Glutamatergic neuron (in vitro differentiated cells): ENCODE measurements around the gene EIF4A3. TPM values are rescaled to one million over a fixed set of nuclear protein-coding genes. Genes with fewer than 3 reads are reported as not detected.

Experiments used
- DNase-seq: peaks from one replicate; pipeline ENCODE4 v3.0.0; 2022
- H3K27ac Mint-ChIP-seq: one replicate; pipeline ENCODE4 v1.8.0; 2020; ENCODE audit warnings: mild to moderate bottlenecking, mixed read lengths, inconsistent platforms; ENCODE audit not compliant: unreplicated experiment
- H3K27me3 Mint-ChIP-seq: one replicate; pipeline ENCODE4 v1.8.0; 2020; ENCODE audit warnings: mild to moderate bottlenecking, moderate library complexity, mixed read lengths, inconsistent platforms; ENCODE audit not compliant: unreplicated experiment
- H3K36me3 Mint-ChIP-seq: one replicate; pipeline ENCODE4 v1.8.0; 2020; ENCODE audit warnings: mild to moderate bottlenecking, mixed read lengths, inconsistent platforms; ENCODE audit not compliant: unreplicated experiment
- H3K4me1 Mint-ChIP-seq: one replicate; pipeline ENCODE4 v1.8.0; 2020; ENCODE audit warnings: mild to moderate bottlenecking, low read depth, mixed read lengths, inconsistent platforms; ENCODE audit not compliant: unreplicated experiment
- H3K4me3 Mint-ChIP-seq: one replicate; pipeline ENCODE4 v1.8.0; 2020; ENCODE audit warnings: mild to moderate bottlenecking, mixed read lengths, inconsistent platforms; ENCODE audit not compliant: unreplicated experiment
- H3K9me3 Mint-ChIP-seq: one replicate; pipeline ENCODE4 v1.8.0; 2020; ENCODE audit warnings: mild to moderate bottlenecking, moderate library complexity, mixed read lengths, inconsistent platforms; ENCODE audit not compliant: unreplicated experiment
- CTCF ChIP-seq: fragments of 200-600 bp; sonication (generic); IDR thresholded peaks from one replicate; pipeline ENCODE4 v1.5.0; 2021; ENCODE audit not compliant: partially characterized antibody, unreplicated experiment
- total RNA-seq: library from RNA; stranded (reverse); fragmentation: NEBNext Ultra II Directional; extraction: Animal tissue kit (Norgen Biotek cat#: 25700); gene quantifications from one replicate; pipeline ENCODE4 v1.2.1, GENCODE V29; 2021; ENCODE audit not compliant: unreplicated experiment

Gene EIF4A3
- total RNA-seq, 1 donor from 2014 or later = 110 TPM

GRCh38 chr17:80182845-80183223, 35.9 kb upstream of the EIF4A3 start:
- no peak for TF ChIP-seq CTCF

GRCh38 chr17:80182118-80182844, 35.4 kb upstream of the EIF4A3 start:
- peaks cover 4% of the 10 kb centered on the region for H3K27me3 Mint-ChIP-seq
- TF ChIP-seq CTCF = no peak
- peaks cover 4% of the 10 kb centered on the region for H3K4me1 Mint-ChIP-seq
- H3K27ac Mint-ChIP-seq = no peak overlapping the region
- H3K9me3 Mint-ChIP-seq = peaks cover 6% of the 10 kb centered on the region
- DNase-seq = no peak
- no peak overlapping the region for H3K4me3 Mint-ChIP-seq
- H3K36me3 Mint-ChIP-seq = no peaks in the 10 kb centered on the region

More at GRCh38 chr17:80182845-80183223, 35.9 kb upstream of the EIF4A3 start:
- Mint-ChIP-seq H3K27ac (no peak overlapping the region), H3K4me1 (peaks cover 4% of the 10 kb centered on the region), H3K36me3 (no peaks in the 10 kb centered on the region), H3K4me3 (no peak overlapping the region), H3K9me3 (peaks cover 6% of the 10 kb centered on the region), H3K27me3 (peaks cover 4% of the 10 kb centered on the region)
- no peak for DNase-seq

DNA sequence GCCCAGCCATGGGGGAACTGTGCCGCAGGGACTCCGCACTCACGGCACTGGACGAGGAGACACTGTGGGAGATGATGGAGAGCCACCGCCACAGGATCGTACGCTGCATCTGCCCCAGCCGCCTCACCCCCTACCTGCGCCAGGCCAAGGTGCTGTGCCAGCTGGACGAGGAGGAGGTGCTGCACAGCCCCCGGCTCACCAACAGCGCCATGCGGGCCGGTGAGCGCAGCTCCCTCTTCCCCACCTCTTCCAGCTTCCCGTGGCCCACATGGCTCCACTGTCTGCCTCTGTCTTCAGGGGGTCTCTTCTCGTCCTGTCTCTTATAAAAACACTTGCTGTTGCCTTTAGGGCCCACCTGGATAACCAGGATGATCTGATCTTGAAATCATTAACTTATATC, 34.5 kb upstream of the EIF4A3 start:
- Mint-ChIP-seq H3K27me3 (peaks cover 4% of the 10 kb centered on the region), H3K9me3 (peaks cover 6% of the 10 kb centered on the region), H3K4me1 (peaks cover 4% of the 10 kb centered on the region), H3K4me3 (no peak overlapping the region), H3K27ac (no peak overlapping the region), H3K36me3 (no peaks in the 10 kb centered on the region)
- no peak for DNase-seq
- TF ChIP-seq CTCF = no peak

DNA sequence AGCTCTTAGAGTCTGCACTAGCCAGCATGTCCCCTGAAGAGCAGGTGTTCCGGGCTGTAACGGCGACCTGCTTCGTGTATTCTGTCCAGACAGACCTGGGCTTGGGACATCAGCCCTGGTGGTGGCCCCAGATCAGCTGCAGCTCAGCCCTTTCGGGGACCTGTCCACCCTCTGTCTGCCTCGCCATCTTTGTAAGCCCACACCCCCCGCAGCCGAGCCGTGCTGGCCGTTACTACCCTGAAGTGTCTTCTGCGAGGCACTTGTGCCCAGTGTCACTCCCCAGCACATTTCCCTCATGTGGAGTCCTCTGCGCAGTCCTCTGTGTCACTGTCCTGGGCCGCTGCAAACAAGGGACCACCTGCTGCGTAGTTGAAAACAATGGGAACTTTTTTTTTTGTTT, 33.3 kb upstream of the EIF4A3 start:
- H3K36me3 Mint-ChIP-seq = no peaks in the 10 kb centered on the region
- no peak for TF ChIP-seq CTCF

GRCh38 chr17:80177986-80178595, 31.2 kb upstream of the EIF4A3 start:
- no peak for DNase-seq
- H3K9me3 Mint-ChIP-seq = peaks cover 2% of the 10 kb centered on the region
- H3K27me3 Mint-ChIP-seq = peaks cover 4% of the 10 kb centered on the region
- H3K36me3 Mint-ChIP-seq = no peaks in the 10 kb centered on the region
- H3K4me3 Mint-ChIP-seq = no peak overlapping the region
- TF ChIP-seq CTCF = no peak
- H3K27ac Mint-ChIP-seq = no peak overlapping the region
- peaks cover 6% of the 10 kb centered on the region for H3K4me1 Mint-ChIP-seq

More for the DNA sequence above, 33.3 kb upstream of the EIF4A3 start:
- Mint-ChIP-seq H3K4me3 (no peak overlapping the region), H3K4me1 (peaks cover 7% of the 10 kb centered on the region), H3K27me3 (peaks cover 3% of the 10 kb centered on the region), H3K27ac (no peak overlapping the region), H3K9me3 (peaks cover 2% of the 10 kb centered on the region)
- DNase-seq = no peak
